ENCODE data around the gene DGCR2.
"Not testable (repeated sequence)": the region's sequence is repeated elsewhere in the genome, so short reads cannot be mapped to it uniquely, and the experiment has no call there.

The DGCR2 gene

GRCh38 chr22:18994056-18994455 is 128.2 kb downstream of the DGCR2 start:
- DNase-seq (ENCODE audit: insufficient read length, low spot score), result no peak

GRCh38 chr22:18992543-18993198 is 129.5 kb downstream of the DGCR2 start:
- DNase-seq (ENCODE audit: insufficient read length, low spot score) (no peak), FAIRE-seq (no peak)
- TF ChIP-seq CTCF (IDR thresholded peaks at IDR 0.05; ENCODE audit: insufficient read depth, missing control alignments), result no peak

More at GRCh38 chr22:18994056-18994455, 128.2 kb downstream of the DGCR2 start:
- FAIRE-seq, result no peak
- TF ChIP-seq CTCF (IDR thresholded peaks at IDR 0.05; ENCODE audit: insufficient read depth, missing control alignments), result no peak

GRCh38 chr22:18991821-18992442 is 130.3 kb downstream of the DGCR2 start:
- FAIRE-seq, result no peak
- no peak for TF ChIP-seq CTCF (IDR thresholded peaks at IDR 0.05; ENCODE audit: insufficient read depth, missing control alignments)
- DNase-seq (ENCODE audit: insufficient read length, low spot score), result no peak

GRCh38 chr22:18991138-18991432 is 131.1 kb downstream of the DGCR2 start:
- FAIRE-seq (no peak), DNase-seq (ENCODE audit: insufficient read length, low spot score) (no peak)
- TF ChIP-seq CTCF (IDR thresholded peaks at IDR 0.05; ENCODE audit: insufficient read depth, missing control alignments), result no peak

GRCh38 chr22:18990355-18991137 is 131.7 kb downstream of the DGCR2 start:
- no peak for FAIRE-seq
- no peak for TF ChIP-seq CTCF (IDR thresholded peaks at IDR 0.05; ENCODE audit: insufficient read depth, missing control alignments)
- no peak for DNase-seq (ENCODE audit: insufficient read length, low spot score)

GRCh38 chr22:18988958-18989357 is 133.3 kb downstream of the DGCR2 start:
- DNase-seq (ENCODE audit: insufficient read length, low spot score) (no peak), FAIRE-seq (no peak)
- no peak for TF ChIP-seq CTCF (IDR thresholded peaks at IDR 0.05; ENCODE audit: insufficient read depth, missing control alignments)

- no peak for FAIRE-seq
- TF ChIP-seq CTCF (IDR thresholded peaks at IDR 0.05; ENCODE audit: insufficient read depth, missing control alignments), result no peak
- no peak for DNase-seq (ENCODE audit: insufficient read length, low spot score)
Measured at GRCh38 chr22:18987765-18988164, 134.4 kb downstream of the DGCR2 start.

GRCh38 chr22:18987114-18987513 is 135.1 kb downstream of the DGCR2 start:
- FAIRE-seq; DNase-seq (ENCODE audit: insufficient read length, low spot score): not testable (repeated sequence)
